ENCODE results near the gene DBH.

DBH gene

DNA sequence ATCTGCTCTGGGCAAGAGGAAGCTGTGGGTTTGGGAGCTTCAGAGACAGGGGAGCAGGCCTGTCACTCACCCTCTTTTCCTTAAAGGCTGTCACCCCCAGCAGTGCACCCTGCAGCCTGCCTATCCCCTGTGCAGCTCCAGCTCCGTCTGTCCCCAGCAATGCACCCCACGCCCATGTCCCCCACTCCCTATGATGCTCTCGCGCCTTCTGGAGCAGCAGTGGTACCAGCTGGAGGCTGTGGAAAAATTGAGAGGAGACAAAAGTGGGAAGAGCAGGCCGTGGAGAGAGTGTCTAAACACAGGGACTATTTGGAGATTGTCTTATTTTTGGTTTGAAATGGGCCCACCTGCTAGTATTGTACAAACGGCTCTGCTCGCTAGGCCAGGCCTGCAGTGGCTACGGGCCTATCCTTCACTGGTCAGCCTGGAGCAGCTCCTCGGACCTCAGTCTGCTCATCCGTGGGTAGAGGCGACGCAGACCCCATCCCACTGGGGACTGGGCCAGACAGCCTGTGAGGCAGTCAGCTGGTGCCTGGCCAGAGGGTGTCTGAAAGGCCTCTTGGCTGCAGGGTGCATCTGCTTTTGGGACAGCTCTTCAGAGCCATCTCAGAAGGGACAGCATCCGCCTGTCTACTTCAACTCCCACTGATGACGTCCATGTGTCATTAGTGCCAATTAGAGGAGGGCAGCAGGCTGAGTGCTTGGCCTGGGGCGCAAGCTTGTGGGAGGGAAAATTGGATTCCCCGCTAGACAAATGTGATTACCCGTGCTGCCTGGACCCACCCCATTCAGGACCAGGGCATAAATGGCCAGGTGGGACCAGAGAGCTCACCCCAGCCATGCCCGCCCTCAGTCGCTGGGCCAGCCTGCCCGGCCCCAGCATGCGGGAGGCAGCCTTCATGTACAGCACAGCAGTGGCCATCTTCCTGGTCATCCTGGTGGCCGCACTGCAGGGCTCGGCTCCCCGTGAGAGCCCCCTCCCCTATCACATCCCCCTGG is at the start of gene DBH:
Gene DBH, plus strand, starts transcription at position 831 of the 999 bp plus-strand sequence. Its CDS starts 9 bp downstream, at position 840.
- TF ChIP-seq JUND (IDR thresholded peaks at IDR 0.05; ENCODE audit: low read depth) = no peak
- no peak for DNase-seq (ENCODE audit: low read depth in 1 of 2, low spot score in 1 of 2)
- in situ Hi-C loops (cut with HindIII; ENCODE audit: low pct_unique_long_range_greater_than_20kb, low sequenced_read_pairs) = no loop called here

- in situ Hi-C loops (cut with HindIII; ENCODE audit: low pct_unique_long_range_greater_than_20kb, low sequenced_read_pairs) = no loop called here
- TF ChIP-seq JUND (IDR thresholded peaks at IDR 0.05; ENCODE audit: low read depth) = no peak
- DNase-seq (ENCODE audit: low read depth in 1 of 2, low spot score in 1 of 2) = no peak
Measured at GRCh38 chr9:133587051-133587450, 49.1 kb upstream of the DBH start.

DNA sequence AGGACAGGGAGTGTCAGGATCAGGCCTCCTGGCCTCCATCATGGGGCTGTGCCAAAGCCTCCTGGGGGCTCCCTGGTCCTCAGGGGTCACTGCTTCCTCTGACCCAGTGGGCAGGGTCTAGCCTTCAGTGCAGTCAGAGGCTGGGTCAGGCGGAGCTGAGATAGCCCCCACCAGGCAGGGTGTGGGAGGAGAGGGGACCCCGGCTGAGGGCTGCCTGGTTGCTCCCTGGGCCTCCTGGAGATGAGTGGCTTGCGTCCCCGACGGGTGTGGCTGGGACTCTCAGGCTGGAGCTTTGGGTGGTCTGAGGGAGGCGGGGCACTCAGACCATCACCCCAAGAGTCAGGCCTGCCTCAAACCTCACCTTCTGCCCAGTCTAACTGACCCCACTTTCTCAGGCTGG is 48.7 kb upstream of the DBH start:
- no peak for DNase-seq (ENCODE audit: low read depth in 1 of 2, low spot score in 1 of 2)
- in situ Hi-C loops (cut with HindIII; ENCODE audit: low pct_unique_long_range_greater_than_20kb, low sequenced_read_pairs) = no loop called here
- TF ChIP-seq JUND (IDR thresholded peaks at IDR 0.05; ENCODE audit: low read depth) = no peak

DNA sequence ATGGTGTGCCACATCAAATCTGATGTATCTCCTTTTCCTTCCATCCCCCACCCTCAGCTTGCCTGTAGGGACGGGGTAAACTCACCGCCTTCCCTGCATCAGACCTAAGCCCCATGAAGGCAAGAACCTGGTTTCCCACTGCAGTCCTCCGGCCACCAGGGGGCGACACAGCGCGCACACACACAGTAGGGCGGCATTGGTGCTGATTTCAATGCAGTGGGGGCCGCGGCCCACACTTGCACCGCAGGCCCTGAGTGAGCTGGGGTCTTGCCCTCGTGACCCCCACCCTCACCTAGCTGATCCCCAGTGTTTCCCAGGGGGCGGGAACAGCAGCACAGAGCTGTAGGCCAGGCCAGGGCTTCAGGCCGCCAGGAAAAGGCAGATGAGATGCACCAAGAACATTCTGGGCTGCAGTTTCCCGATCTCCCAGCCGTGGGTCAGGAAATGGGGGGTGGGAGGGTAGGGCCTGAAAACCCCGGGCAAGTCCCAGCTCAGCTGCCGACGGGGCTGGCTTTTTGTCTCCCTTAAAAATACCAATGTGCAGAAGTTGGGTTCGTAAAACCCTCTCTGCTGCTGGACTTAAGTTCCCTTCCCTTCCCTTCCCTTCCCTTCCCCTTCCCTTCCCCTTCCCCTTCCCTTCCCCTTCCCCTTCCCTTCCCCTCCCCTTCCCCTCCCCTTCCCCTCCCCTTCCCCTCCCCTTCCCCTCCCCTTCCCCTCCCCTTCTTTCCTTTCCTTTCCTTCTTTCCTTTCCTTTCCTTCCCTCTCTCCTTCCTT is 46.5 kb upstream of the DBH start:
- DNase-seq (ENCODE audit: low read depth in 1 of 2, low spot score in 1 of 2) = no peak
- in situ Hi-C loops (cut with HindIII; ENCODE audit: low pct_unique_long_range_greater_than_20kb, low sequenced_read_pairs) = no loop called here
- TF ChIP-seq JUND (IDR thresholded peaks at IDR 0.05; ENCODE audit: low read depth) = no peak

- no peak for TF ChIP-seq JUND (IDR thresholded peaks at IDR 0.05; ENCODE audit: low read depth)
- no peak for DNase-seq (ENCODE audit: low read depth in 1 of 2, low spot score in 1 of 2)
- in situ Hi-C loops (cut with HindIII; ENCODE audit: low pct_unique_long_range_greater_than_20kb, low sequenced_read_pairs) = no loop called here
Measured at GRCh38 chr9:133590231-133590855, 45.8 kb upstream of the DBH start.

- no peak for TF ChIP-seq JUND (IDR thresholded peaks at IDR 0.05; ENCODE audit: low read depth)
- no peak for DNase-seq (ENCODE audit: low read depth in 1 of 2, low spot score in 1 of 2)
- in situ Hi-C loops (cut with HindIII; ENCODE audit: low pct_unique_long_range_greater_than_20kb, low sequenced_read_pairs) = no loop called here
Measured at GRCh38 chr9:133591116-133591910, 44.9 kb upstream of the DBH start.

GRCh38 chr9:133591985-133592384 is 44.2 kb upstream of the DBH start:
- DNase-seq (ENCODE audit: low read depth in 1 of 2, low spot score in 1 of 2) = no peak
- TF ChIP-seq JUND (IDR thresholded peaks at IDR 0.05; ENCODE audit: low read depth) = no peak
- in situ Hi-C loops (cut with HindIII; ENCODE audit: low pct_unique_long_range_greater_than_20kb, low sequenced_read_pairs) = no loop called here

- no peak for DNase-seq (ENCODE audit: low read depth in 1 of 2, low spot score in 1 of 2)
- in situ Hi-C loops (cut with HindIII; ENCODE audit: low pct_unique_long_range_greater_than_20kb, low sequenced_read_pairs) = no loop called here
- no peak for TF ChIP-seq JUND (IDR thresholded peaks at IDR 0.05; ENCODE audit: low read depth)
Measured at GRCh38 chr9:133592731-133593409, 43.3 kb upstream of the DBH start.

GRCh38 chr9:133593587-133594253 is 42.4 kb upstream of the DBH start:
- DNase-seq (ENCODE audit: low read depth in 1 of 2, low spot score in 1 of 2) = no peak
- in situ Hi-C loops (cut with HindIII; ENCODE audit: low pct_unique_long_range_greater_than_20kb, low sequenced_read_pairs) = no loop called here
- no peak for TF ChIP-seq JUND (IDR thresholded peaks at IDR 0.05; ENCODE audit: low read depth)

GRCh38 chr9:133594310-133594709 is 41.9 kb upstream of the DBH start:
- DNase-seq (ENCODE audit: low read depth in 1 of 2, low spot score in 1 of 2) = no peak
- no peak for TF ChIP-seq JUND (IDR thresholded peaks at IDR 0.05; ENCODE audit: low read depth)
- in situ Hi-C loops (cut with HindIII; ENCODE audit: low pct_unique_long_range_greater_than_20kb, low sequenced_read_pairs) = no loop called here

DNA sequence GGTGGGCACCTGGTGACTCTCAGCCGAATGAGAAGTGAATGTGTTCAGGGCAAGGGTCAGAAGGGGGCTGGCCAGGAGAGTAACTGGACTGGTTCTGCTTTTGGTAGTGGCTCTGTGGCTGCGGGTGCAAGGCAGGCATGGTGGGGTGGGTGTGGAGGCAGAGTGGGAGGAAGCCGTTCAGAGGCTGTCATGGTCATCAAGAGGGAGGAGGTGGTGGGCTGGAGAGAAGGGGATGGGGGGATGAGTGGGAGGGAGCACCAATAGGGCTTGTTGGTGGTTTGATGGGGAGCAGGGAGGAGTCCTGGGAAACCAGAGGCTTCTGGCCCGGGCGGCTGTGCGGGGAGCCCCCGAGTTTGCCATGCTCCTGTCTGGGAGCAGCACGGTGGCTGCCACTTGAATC is 40.3 kb upstream of the DBH start:
- TF ChIP-seq JUND (IDR thresholded peaks at IDR 0.05; ENCODE audit: low read depth) = no peak
- DNase-seq (ENCODE audit: low read depth in 1 of 2, low spot score in 1 of 2) = no peak
- in situ Hi-C loops (cut with HindIII; ENCODE audit: low pct_unique_long_range_greater_than_20kb, low sequenced_read_pairs) = no loop called here
